H1 (cell line): Measurements from ENCODE around the gene NKD2. TPM values are rescaled to one million over a fixed set of nuclear protein-coding genes. Genes with fewer than 3 reads are reported as not detected.

Experiments used
- CTCF ChIA-PET: fragments of 300-600 bp; sonication (Branson Sonifier 250); formaldehyde crosslinking; loops from one replicate; lab custom pipeline; 2021; ENCODE audit not compliant: partially characterized antibody; lab: Charles Lee
- POLR2A ChIA-PET: fragments of 300-600 bp; sonication (Branson Sonifier 250); formaldehyde crosslinking; loops from one replicate; lab custom pipeline; 2021; ENCODE audit warnings: inconsistent platforms; ENCODE audit not compliant: partially characterized antibody; lab: Charles Lee
- DNase-seq, 2 experiments: peaks; one replicate each; pipeline versions ENCODE4 v3.0.0 to v3.0.0-alpha.2; 2010 to 2022; ENCODE audit warnings: low spot score in 2 of 2, low read depth in 1 of 2, mixed read lengths in 1 of 2
- FAIRE-seq: peaks from 2 replicates; lab custom pipeline; 2011; peaks lifted over from hg19 to GRCh38; lab: Jason Lieb, UNC
- H2AFZ ChIP-seq: 2 replicates; pipeline ENCODE4 v1.8.1; 2012; ENCODE audit warnings: low read length, inconsistent platforms
- H2AK5ac ChIP-seq: 2 replicates; pipeline ENCODE4 v1.6.1; 2013; ENCODE audit warnings: low read depth, low read length
- H2BK120ac ChIP-seq: replicated peaks from 2 replicates; pipeline ENCODE3; 2013; ENCODE audit warnings: low read depth, low read length, inconsistent platforms
- H2BK12ac ChIP-seq: 2 replicates; pipeline ENCODE4 v1.6.1; 2013; ENCODE audit warnings: low read depth, low read length
- H2BK15ac ChIP-seq: 2 replicates; pipeline ENCODE4 v1.6.1; 2013; ENCODE audit warnings: low read length
- H2BK20ac ChIP-seq: 2 replicates; pipeline ENCODE4 v1.6.1; 2013; ENCODE audit warnings: low read length
- H2BK5ac ChIP-seq: 2 replicates; pipeline ENCODE4 v1.6.1; 2013; ENCODE audit warnings: low read depth, low read length
- H3K14ac ChIP-seq: 2 replicates; pipeline ENCODE4 v1.6.1; 2013; ENCODE audit warnings: inconsistent platforms; ENCODE audit not compliant: insufficient read length
- H3K18ac ChIP-seq: 2 replicates; pipeline ENCODE4 v1.6.1; 2013; ENCODE audit warnings: low read length; ENCODE audit errors: extremely low read depth
- H3K23ac ChIP-seq: 2 replicates; pipeline ENCODE4 v1.6.1; 2013; ENCODE audit warnings: inconsistent platforms; ENCODE audit not compliant: insufficient read length
- H3K23me2 ChIP-seq: 2 replicates; pipeline ENCODE4 v1.6.1; 2013; ENCODE audit warnings: low read depth, low read length
- H3K27ac ChIP-seq: 2 replicates; pipeline ENCODE4 v1.6.1; 2011; ENCODE audit warnings: low read depth, low read length, inconsistent platforms
- H3K27me3 ChIP-seq, 4 experiments: replicated peaks in 1 of 4; 1 replicate in 1 of 4; 2 replicates in 3 of 4; pipeline versions ENCODE4 v1.6.1 to v1.8.1; 2011 to 2013; ENCODE audit warnings: low read length in 3 of 4, mild to moderate bottlenecking in 3 of 4, inconsistent platforms in 2 of 4, mixed read lengths in 2 of 4, moderate library complexity in 1 of 4; ENCODE audit not compliant: control insufficient read depth in 3 of 4, insufficient read depth in 3 of 4; ENCODE audit errors: extremely low read depth in 1 of 4
- H3K36me3 ChIP-seq, 4 experiments: 2 replicates each; pipeline versions ENCODE4 v1.6.1 to v1.8.1; 2011 to 2013; ENCODE audit warnings: mild to moderate bottlenecking in 4 of 4, low read length in 3 of 4, moderate library complexity in 2 of 4, control low read depth in 1 of 4, inconsistent platforms in 1 of 4; ENCODE audit not compliant: insufficient read depth in 4 of 4, control insufficient read depth in 2 of 4
- H3K4ac ChIP-seq: replicated peaks from 2 replicates; pipeline ENCODE3; 2013; ENCODE audit warnings: low read length, low read depth, mixed read lengths, inconsistent platforms; ENCODE audit not compliant: insufficient read length
- H3K4me1 ChIP-seq, 4 experiments: replicated peaks in 1 of 4; 1 replicate in 1 of 4; 2 replicates in 3 of 4; pipeline versions ENCODE4 v1.6.1 to v1.8.1; 2011 to 2013; ENCODE audit warnings: low read length in 3 of 4, inconsistent platforms in 2 of 4, mixed read lengths in 1 of 4; ENCODE audit not compliant: insufficient read depth in 4 of 4, control insufficient read depth in 3 of 4
- H3K4me2 ChIP-seq, 2 experiments: 2 replicates each; pipeline versions ENCODE4 v1.6.1 to v1.8.1; 2011 to 2013; ENCODE audit warnings: low read depth in 2 of 2, low read length in 2 of 2, control low read depth in 1 of 2, inconsistent platforms in 1 of 2, mild to moderate bottlenecking in 1 of 2; ENCODE audit not compliant: insufficient read depth in 1 of 2
- H3K4me3 ChIP-seq, 4 experiments: fragments of 200-600, 300-600 bp in 1 of 4; sonication (generic), shearing (Covaris generic), sonication (Bioruptor Twin) in 1 of 4; 2 replicates each; pipeline versions ENCODE4 v1.5.1 to v1.8.1; 2011 to 2016; ENCODE audit warnings: low read length in 4 of 4, low read depth in 3 of 4, control low read depth in 2 of 4, inconsistent platforms in 2 of 4, mild to moderate bottlenecking in 2 of 4, mixed read lengths in 1 of 4, moderate library complexity in 1 of 4; ENCODE audit not compliant: insufficient read depth in 2 of 4; ENCODE audit errors: extremely low read depth in 1 of 4
- H3K56ac ChIP-seq: replicated peaks from 2 replicates; pipeline ENCODE3; 2013; ENCODE audit warnings: low read depth, mild to moderate bottlenecking, mixed read lengths, low read length, inconsistent platforms; ENCODE audit not compliant: insufficient read length
- H3K79me1 ChIP-seq: 2 replicates; pipeline ENCODE4 v1.6.1; 2013; ENCODE audit warnings: low read depth, low read length, control low read depth
- H3K79me2 ChIP-seq, 2 experiments: 2 replicates each; pipeline versions ENCODE4 v1.6.1 to v1.8.1; 2012 to 2013; ENCODE audit warnings: low read length in 2 of 2, mild to moderate bottlenecking in 2 of 2, inconsistent platforms in 1 of 2; ENCODE audit not compliant: insufficient read depth in 2 of 2, control insufficient read depth in 1 of 2
- H3K9ac ChIP-seq, 4 experiments: replicated peaks in 1 of 4; 1 replicate in 1 of 4; 2 replicates in 3 of 4; pipeline versions ENCODE4 v1.6.1 to v1.8.1; 2011 to 2013; ENCODE audit warnings: low read depth in 3 of 4, low read length in 3 of 4, control low read depth in 2 of 4, mild to moderate bottlenecking in 2 of 4, moderate library complexity in 2 of 4, inconsistent platforms in 1 of 4; ENCODE audit errors: extremely low read depth in 1 of 4
- H3K9me3 ChIP-seq, 2 experiments: 2 replicates each; pipeline versions ENCODE4 v1.6.1 to v1.8.1; 2012 to 2013; ENCODE audit warnings: mild to moderate bottlenecking in 2 of 2, moderate library complexity in 2 of 2, control low read depth in 1 of 2, inconsistent platforms in 1 of 2, low read depth in 1 of 2, low read length in 1 of 2, mixed read lengths in 1 of 2; ENCODE audit not compliant: insufficient read depth in 2 of 2
- H4K20me1 ChIP-seq, 2 experiments: replicated peaks in 1 of 2; 2 replicates each; pipeline versions ENCODE3 to v1.8.1; 2011 to 2013; ENCODE audit warnings: inconsistent platforms in 2 of 2, low read length in 2 of 2, mild to moderate bottlenecking in 1 of 2; ENCODE audit not compliant: insufficient read depth in 2 of 2, control insufficient read depth in 1 of 2
- H4K5ac ChIP-seq: 2 replicates; pipeline ENCODE4 v1.6.1; 2013; ENCODE audit warnings: low read length, low read depth, mixed read lengths, inconsistent platforms; ENCODE audit not compliant: insufficient read length
- H4K8ac ChIP-seq: 2 replicates; pipeline ENCODE4 v1.8.0; 2013; ENCODE audit warnings: mild to moderate bottlenecking, moderate library complexity, low read length, inconsistent platforms; ENCODE audit not compliant: insufficient read depth; ENCODE audit errors: extremely low read depth
- H4K91ac ChIP-seq: replicated peaks from 2 replicates; pipeline ENCODE3; 2013; ENCODE audit warnings: low read length, mixed read lengths, inconsistent platforms; ENCODE audit not compliant: insufficient read length
- EP300 ChIP-seq, 2 experiments: IDR thresholded peaks; 1 replicate in 1 of 2; 2 replicates in 1 of 2; pipeline ENCODE4 v1.6.1; 2011 to 2012; ENCODE audit warnings: low read depth in 2 of 2, low read length in 2 of 2, mild to moderate bottlenecking in 2 of 2, borderline replicate concordance in 1 of 2, inconsistent platforms in 1 of 2, moderate library complexity in 1 of 2
- FOSL1 ChIP-seq: IDR thresholded peaks from 2 replicates; pipeline ENCODE4 v1.6.1; 2011; ENCODE audit warnings: mild to moderate bottlenecking, low read depth, low read length, moderate library complexity; ENCODE audit not compliant: insufficient read depth
- HDAC2 ChIP-seq, 2 experiments: fragments of 300-600 bp in 1 of 2; sonication (generic) in 1 of 2; IDR thresholded peaks; 2 replicates each; pipeline ENCODE4 v1.6.1; 2011 to 2012; ENCODE audit warnings: low read depth in 2 of 2, low read length in 2 of 2, mild to moderate bottlenecking in 2 of 2, moderate library complexity in 2 of 2, borderline replicate concordance in 1 of 2, inconsistent platforms in 1 of 2
- RAD21 ChIP-seq, 2 experiments: IDR thresholded peaks in 1 of 2; conservative IDR thresholded peaks in 1 of 2; 2 replicates each; pipeline ENCODE4 v1.6.1; 2011; ENCODE audit warnings: low read depth in 2 of 2, low read length in 2 of 2, improper control_type of control experiment in 1 of 2, inconsistent platforms in 1 of 2, mild to moderate bottlenecking in 1 of 2, moderate library complexity in 1 of 2
- SP1 ChIP-seq: IDR thresholded peaks from 2 replicates; pipeline ENCODE4 v1.6.1; 2011; ENCODE audit warnings: low read depth, low read length
- WGBS, 2 experiments: shearing (Covaris generic) in 1 of 2; methylation state at CpG; one replicate each; pipeline versions ENCODE4 v1.1.6 to v1.1.7; 2013 to 2015; ENCODE audit warnings: low lambda C conversion rate in 2 of 2, mixed read lengths in 2 of 2, inconsistent platforms in 1 of 2, low coverage in 1 of 2, missing lambda C conversion rate in 1 of 2; ENCODE audit not compliant: insufficient replicate concordance in 2 of 2, insufficient coverage in 1 of 2, insufficient read length in 1 of 2; ENCODE audit errors: extremely low coverage in 1 of 2, missing lambda C conversion rate in 1 of 2; 5-methylcytosine and 5-hydroxymethylcytosine counted together
- polyA plus RNA-seq, 7 experiments: library from polyadenylated mRNA; depleted of rRNA in 3 of 7; stranded (reverse) in 5 of 7; unstranded in 2 of 7; fragments of >200 nt in 5 of 7; fragments of 200-250 nt in 2 of 7; gene quantifications; 1 replicate in 5 of 7; 2 replicates in 1 of 7; 4 replicates in 1 of 7; pipeline versions ENCODE4 v1.2.1 to v1.2.3, GENCODE V29; 2011 to 2013; ENCODE audit warnings: missing spikeins in 2 of 7, mixed read lengths in 2 of 7
- total RNA-seq: library from RNA; stranded (reverse); fragmentation: NEBNext Ultra II Directional; extraction: Animal tissue kit (Norgen Biotek cat#: 25700); gene quantifications from 2 replicates; pipeline ENCODE4 v1.2.1, GENCODE V29; 2021

The NKD2 gene
- total and polyA plus RNA-seq, 2 of the 8 experiments (the other 6 are each of a cell fraction or from before 2014, with no cell fraction given), result 5.5 to 7.9 TPM

DNA sequence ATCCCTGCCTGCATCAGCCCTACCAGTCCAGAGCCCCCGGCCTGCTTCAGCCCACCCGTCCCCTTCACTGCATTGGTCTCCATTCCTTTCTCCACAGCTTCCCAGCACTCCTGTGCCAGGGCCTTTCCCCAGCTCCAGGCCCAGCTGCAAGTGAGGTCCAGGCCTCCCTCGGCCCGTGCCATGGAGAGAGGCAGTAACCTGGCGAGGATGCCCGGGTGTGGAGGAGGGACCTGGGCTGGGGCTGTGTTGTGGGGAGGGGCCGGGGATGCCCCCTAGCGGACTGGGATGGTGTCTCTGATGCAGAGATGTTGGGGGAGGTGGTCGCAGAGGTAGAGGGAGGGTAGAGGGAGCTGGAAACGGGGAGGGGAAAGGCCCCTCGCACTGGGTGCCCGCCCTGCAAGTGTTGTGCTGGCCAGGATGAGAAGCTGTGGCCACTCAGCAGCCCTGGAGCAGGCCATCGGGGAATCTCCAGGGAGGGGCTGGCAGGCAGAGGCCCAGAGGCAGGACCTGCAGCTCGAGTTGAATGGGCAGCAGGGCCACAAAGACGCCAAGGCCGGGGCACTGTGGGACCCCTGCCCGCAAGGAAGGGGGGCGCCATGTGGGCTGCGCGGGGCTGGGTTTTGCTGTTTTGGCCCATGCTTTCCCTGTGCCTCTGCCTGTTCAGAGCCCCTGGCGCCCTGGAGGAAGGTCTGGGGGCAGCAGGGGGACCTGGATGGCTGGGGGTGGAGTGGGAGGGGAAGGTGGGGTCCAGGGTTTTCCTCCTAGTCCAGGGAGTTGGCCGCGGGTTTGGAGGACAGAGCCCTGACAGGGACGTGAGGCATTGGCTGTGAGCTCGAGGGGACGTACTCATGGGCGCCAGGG is 26.0 kb upstream of the NKD2 start:
- Histone ChIP-seq H3K4me2 (no peak overlapping the region), H4K20me1 (peaks cover 0 to 4% of the 10 kb centered on the region in 2 experiments), H3K4me1 (peaks cover 0 to 4% (median under 1%) of the 10 kb centered on the region in 4 experiments; a peak in 4 of 7 replicates), H2BK12ac (peak overlapping the region; percentile 80; the same call in 1 of the 2 replicates), H3K4ac (no peak overlapping the region), H3K14ac (no peak overlapping the region), H2BK5ac (no peak overlapping the region), H3K18ac (no peak overlapping the region; the same call in 1 of the 2 replicates), H4K91ac (peak overlapping the region; percentile 40), H4K5ac (no peak overlapping the region), H3K23ac (no peak overlapping the region), H2AFZ (peak overlapping the region; percentile 82; the same call in 1 of the 2 replicates), H3K56ac (peak overlapping the region; percentile 69), H3K4me3 (no peak overlapping the region), H2BK15ac (no peak overlapping the region), H3K36me3 (no peaks in the 10 kb centered on the region), H3K79me1 (no peaks in the 10 kb centered on the region; the same call in 1 of the 2 replicates), H2BK20ac (no peak overlapping the region), H4K8ac (peak overlapping the region; percentile 92), H2AK5ac (no peak overlapping the region), H3K27me3 (no peaks in the 10 kb centered on the region), H3K9me3 (no peaks in the 10 kb centered on the region), H3K23me2 (peaks cover 4% of the 10 kb centered on the region; the same call in 1 of the 2 replicates), H3K79me2 (no peaks in the 10 kb centered on the region), H3K9ac (no peak overlapping the region), H2BK120ac (no peak overlapping the region), H3K27ac (no peak overlapping the region)
- ChIA-PET POLR2A (no interaction called here), CTCF (interaction anchor here (0.6 to 5.0 kb wide), 25 partner anchors 10 to 327 kb away, joined by 3 to 39 read pairs (median 4); partner anchors contain the start of gene NKD2)
- DNase-seq (peak; percentile 38 to 88), FAIRE-seq (peak; percentile 19)
- 78% methylated on average over 16 of the region's 27 CpGs; no CpG with 5 or more reads in 1 of the 2 experiments for WGBS, 2 experiments
- TF ChIP-seq RAD21 (IDR thresholded peaks at IDR 0.05 in 1 of 2, conservative IDR thresholded peaks at IDR 0.05 in 1 of 2; ENCODE audit: low read depth in 2 of 2, low read length in 2 of 2) (peak; percentile 43 to 68), FOSL1 (no peak), EP300 (IDR thresholded peaks at IDR 0.05; ENCODE audit: borderline replicate concordance in 1 of 2, low read depth in 2 of 2, low read length in 2 of 2) (no peak), SP1 (no peak), HDAC2 (IDR thresholded peaks at IDR 0.05; ENCODE audit: borderline replicate concordance in 1 of 2, low read depth in 2 of 2, low read length in 2 of 2) (no peak)
